ENCODE measurements around the gene VEZF1. TPM values are rescaled to one million over a fixed set of nuclear protein-coding genes. Genes with fewer than 3 reads are reported as not detected.

The VEZF1 gene
- 85.1 TPM for total RNA-seq

GRCh38 chr17:57987581-57988300 is at the start of gene VEZF1:
TSS of gene VEZF1 (minus strand) at chr17:57988254. CDS start at chr17:57988111, 143 bp downstream.
- peak; percentile 62 to 83 (median 76) for DNase-seq (ENCODE audit: low read depth in 2 of 3, low spot score in 2 of 3)

DNA sequence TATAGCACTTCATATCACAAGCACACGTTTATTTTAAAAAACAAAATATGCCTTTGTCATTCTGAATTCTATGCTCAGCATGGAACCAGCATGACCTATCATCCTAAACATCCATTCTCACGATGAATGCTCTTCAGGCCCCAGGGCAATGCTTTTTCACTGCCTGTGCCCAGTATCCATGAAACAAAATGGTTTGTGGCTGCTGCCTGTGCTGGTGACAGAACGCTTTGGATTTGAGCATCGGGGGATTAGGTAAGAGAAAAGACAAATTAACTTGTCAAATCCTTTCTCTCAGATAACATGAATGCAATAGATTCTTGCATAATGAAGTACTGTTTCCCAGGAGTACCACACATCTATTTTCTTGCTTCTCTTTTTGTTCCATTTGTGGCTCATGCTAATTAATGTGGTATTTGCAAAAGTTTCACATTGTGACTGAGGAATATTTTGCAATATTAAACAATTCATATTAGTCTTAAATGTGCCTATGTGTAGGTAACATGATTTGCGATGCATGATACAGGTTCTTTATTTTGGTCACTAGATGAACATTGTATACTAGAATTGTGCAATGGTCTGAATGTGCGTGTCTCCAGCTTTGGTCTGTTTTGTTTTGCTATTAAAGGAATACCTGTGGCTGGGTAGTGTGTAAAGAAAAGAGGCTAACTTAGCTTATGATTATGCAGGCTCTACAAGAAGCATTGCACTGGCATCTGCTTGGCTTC is 44.8 kb upstream of the VEZF1 start:
- no peak for DNase-seq (ENCODE audit: low read depth in 2 of 3, low spot score in 2 of 3)

GRCh38 chr17:58028578-58028977 is 40.5 kb upstream of the VEZF1 start:
- DNase-seq (ENCODE audit: low read depth in 2 of 3, low spot score in 2 of 3), result no peak

DNA sequence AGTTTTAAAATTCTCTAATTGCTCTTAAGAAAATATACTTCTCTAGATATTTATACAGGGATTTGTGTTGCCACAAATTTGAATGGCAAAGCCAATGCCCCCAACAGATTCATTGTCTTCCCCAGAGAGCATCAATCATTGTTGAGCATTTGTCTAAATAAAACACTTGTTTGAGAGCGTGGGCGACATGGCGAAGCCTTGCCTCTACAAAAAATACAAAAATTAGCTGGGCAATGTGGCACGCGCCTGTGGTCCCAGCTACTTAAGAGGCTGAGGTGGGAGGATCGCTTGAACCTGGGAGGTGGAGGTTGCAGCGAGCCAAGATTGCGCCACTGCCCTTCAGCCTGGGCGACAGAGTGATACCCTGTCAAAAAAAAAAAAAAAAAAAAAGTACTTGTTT is 32.3 kb upstream of the VEZF1 start:
- DNase-seq (ENCODE audit: low read depth in 2 of 3, low spot score in 2 of 3), result no peak

DNA sequence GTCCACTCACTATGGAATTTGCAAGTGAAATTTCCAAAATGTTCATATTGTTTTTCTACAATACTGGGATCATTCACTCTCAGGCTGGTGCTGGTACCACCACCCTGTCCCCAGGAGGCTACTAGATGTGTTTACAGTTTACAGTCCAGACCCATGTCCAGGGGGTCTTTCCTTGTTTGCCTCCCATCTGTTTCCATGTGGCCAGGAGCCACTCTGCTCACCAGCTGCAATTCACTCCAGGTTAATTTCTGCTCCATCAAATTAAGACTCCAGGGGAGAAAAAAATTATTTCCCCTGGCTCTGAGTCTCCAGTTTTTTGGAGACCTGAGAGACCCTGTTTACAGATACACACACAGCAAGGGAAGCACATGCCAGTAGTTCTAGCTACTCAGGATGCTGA is 31.5 kb upstream of the VEZF1 start:
- no peak for DNase-seq (ENCODE audit: low read depth in 2 of 3, low spot score in 2 of 3)

DNA sequence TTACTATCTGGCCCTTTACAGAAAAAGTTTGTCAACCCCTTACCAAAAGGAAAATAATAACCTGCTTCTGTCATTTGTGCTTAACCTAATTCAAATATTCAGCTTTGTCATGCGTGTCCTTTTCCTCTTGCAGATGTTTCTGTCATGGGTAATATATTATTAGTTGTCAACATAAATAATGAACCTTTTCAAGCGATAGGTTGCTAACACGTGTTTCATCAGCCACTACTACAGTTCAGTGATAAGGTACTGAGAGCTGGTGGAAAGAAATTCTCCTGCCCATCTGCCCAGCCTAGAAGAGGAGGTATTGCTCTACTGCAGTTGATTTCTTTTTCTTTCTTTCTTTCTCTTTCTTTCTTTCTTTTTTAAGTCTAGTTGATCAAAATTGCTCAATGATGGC is 31.0 kb upstream of the VEZF1 start:
- no peak for DNase-seq (ENCODE audit: low read depth in 2 of 3, low spot score in 2 of 3)

DNA sequence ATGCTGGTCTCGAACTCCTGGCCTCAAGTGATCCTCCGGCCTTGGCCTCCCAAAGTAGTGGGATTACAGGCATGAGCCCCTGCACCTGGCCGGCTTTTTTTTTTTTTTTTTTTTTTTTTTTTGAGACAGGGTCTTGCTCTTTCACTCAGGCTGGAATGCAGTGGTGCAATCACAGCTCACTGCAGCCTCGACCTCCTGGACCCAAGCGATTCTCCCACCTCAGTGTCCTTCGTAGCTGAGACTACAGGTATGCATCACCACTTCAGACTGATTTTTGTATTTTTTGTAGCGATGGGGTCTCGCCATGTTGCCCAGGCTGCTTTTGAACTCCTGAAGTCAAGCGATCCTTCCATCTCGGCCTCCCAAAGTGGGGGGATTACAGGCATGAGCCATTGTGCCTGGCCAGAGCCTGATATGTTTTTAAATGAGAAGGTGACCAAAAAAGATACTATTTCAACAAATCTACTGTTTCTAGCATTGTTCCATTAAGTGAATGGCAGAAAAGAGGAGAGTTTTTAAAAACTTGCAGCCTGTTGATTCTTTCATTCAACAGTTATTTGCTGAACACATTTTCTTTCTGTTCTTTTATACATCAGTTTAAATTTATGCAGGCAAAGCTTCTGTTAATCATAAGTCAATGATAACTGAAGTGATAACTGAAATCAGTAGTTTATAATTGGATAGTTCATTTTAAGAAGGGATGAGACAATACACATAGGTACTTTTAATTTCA is 22.2 kb upstream of the VEZF1 start:
- DNase-seq (ENCODE audit: low read depth in 2 of 3, low spot score in 2 of 3), result no peak

- DNase-seq (ENCODE audit: low read depth in 2 of 3, low spot score in 2 of 3), result no peak
These were observed 20.0 kb upstream of the VEZF1 start for GRCh38 chr17:58007781-58008706.

- DNase-seq (ENCODE audit: low read depth in 2 of 3, low spot score in 2 of 3), result peak; percentile 99
These were observed 19.1 kb upstream of the VEZF1 start, which contains the start of gene SRSF1 for GRCh38 chr17:58006924-58007780. TSS of gene SRSF1 (minus strand) at chr17:58007246. CDS start at chr17:58007137, 109 bp downstream.

DNA sequence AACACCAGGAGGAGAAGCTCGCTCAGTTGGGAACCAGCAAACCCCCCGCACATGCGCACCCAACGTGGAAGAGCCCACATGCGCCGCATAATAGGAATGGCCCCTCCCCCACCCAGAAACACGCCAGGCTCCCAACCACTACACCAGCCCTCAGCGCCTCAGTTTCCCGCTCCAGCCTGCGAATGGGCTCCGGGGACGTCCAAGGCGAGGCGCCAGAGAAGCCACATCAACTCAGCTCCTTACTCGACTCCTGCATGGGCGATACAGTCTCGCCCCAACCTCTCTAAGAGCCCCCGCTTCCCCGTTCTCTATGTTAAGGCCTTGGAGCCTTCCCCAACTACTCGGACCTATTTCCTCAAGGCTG is 18.5 kb upstream of the VEZF1 start:
- peak in 2 of 3 donors; percentile 38 to 53 for DNase-seq (ENCODE audit: low read depth in 2 of 3, low spot score in 2 of 3)

DNA sequence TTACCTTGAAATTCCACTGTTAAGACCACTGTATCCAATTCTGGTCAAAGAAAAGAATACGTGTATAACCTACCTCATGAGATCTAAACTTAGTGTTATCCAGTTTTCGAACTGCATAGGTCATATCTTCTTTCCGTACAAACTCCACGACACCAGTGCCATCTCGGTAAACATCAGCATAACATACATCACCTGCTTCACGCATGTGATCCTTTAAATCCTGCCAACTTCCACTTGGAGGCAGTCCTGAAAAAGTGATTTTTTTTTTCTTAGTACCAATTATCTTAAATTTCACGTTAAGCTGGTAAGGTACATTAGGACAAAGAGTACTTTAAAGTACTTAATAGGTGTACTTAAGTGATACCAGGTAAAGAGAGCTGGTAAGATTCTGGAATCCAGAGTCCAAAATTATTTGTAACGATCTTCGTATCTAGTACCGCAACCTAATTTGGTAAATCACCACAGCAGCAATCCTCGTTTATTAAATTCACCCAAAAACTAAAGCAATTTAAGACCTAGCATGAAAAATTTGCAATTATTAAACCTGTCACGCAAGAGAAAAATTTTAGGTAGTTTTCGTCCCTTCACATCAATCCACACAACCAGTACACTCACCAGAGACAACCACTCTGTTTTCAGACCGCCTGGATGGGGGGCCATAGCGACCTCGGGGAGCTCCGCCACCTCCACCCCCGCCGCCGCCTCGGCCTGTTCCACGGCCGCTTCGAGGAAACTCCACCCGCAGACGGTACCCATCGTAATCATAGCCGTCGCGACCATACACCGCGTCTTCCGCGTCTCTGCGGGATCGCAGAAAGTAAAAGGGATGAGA is 17.9 kb upstream of the VEZF1 start:
- DNase-seq (ENCODE audit: low read depth in 2 of 3, low spot score in 2 of 3), result no peak

DNA sequence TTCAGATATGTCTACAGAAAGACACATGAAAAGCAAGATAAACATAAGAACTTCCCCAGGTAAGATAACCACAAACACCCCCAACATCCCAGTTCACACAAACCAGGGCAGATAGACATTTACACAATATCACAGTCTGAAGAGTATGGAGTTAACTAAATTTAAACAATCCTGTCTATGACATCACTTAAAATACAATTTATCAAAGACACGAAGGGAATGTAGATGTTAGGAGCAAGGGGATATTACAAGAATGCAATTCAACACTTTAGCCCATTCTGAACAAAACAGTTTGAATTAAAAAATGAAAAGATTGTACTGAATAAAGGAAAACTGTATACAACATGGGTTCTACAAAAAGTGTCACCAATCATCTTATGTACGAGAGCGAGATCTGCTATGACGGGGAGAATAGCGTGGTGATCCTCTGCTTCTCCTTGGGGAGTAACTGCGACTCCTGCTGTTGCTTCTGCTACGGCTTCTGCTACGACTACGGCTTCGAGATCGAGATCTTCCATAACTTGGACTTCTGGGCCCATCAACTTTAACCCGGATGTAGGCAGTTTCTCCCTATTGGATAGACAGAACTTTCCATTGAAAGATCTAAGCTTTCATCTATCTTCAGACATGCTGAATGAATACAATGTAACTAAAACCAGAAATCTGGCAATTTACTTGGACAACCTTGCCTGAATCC is 17.1 kb upstream of the VEZF1 start:
- DNase-seq (ENCODE audit: low read depth in 2 of 3, low spot score in 2 of 3), result no peak

DNA sequence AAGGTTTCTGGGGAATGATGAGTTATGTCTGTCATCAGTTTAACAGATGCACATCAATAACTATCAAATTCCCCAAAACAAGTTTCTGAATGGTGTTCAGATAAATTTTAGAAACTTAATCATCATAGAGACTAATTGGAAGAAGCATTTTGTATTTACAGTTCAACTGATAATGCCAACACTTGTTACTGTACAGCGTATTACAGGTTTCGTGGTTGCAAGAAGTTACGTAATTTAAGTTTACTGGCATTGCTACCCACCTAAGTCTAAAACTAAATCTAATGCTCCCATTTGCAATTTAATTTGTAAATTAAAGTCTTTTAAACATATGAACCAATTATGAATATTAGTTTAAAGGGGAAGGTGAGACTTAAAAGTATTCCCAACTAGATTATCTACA is 16.0 kb upstream of the VEZF1 start:
- DNase-seq (ENCODE audit: low read depth in 2 of 3, low spot score in 2 of 3), result no peak

DNA sequence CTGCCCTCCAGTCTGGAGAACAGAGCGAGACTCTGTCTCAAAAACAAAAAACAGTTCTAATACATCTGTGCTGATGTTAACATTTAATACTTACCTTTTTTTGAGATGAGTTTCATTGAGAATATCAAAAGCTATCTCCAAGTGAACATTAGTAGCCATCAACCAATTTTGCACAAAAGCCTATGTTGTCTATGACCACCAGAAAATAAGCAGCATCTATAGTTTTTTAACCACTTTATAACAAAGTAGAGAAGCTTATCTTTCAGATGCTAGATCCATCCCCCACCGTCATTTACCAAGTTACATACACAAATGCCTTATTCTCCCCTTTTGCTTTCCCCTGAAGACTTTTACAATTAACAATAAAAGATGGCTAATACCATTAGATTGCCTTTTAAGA is 14.9 kb upstream of the VEZF1 start:
- no peak for DNase-seq (ENCODE audit: low read depth in 2 of 3, low spot score in 2 of 3)

- DNase-seq (ENCODE audit: low read depth in 2 of 3, low spot score in 2 of 3), result no peak
These were observed 14.3 kb upstream of the VEZF1 start for GRCh38 chr17:58002154-58002948.

GRCh38 chr17:58001461-58002124 is 13.5 kb upstream of the VEZF1 start:
- DNase-seq (ENCODE audit: low read depth in 2 of 3, low spot score in 2 of 3), result no peak

All from hematopoietic multipotent progenitor cell (in vitro differentiated cells).